Measurements from ENCODE around the gene RBM38. TPM values are rescaled to one million over a fixed set of nuclear protein-coding genes. Genes with fewer than 3 reads are reported as not detected.

RBM38 gene
- total and polyA plus RNA-seq, 10 of the 15 experiments (the other 5 are each of a cell fraction or from before 2014, with no cell fraction given), result 0.32 to 118 (median 25.2) TPM

DNA sequence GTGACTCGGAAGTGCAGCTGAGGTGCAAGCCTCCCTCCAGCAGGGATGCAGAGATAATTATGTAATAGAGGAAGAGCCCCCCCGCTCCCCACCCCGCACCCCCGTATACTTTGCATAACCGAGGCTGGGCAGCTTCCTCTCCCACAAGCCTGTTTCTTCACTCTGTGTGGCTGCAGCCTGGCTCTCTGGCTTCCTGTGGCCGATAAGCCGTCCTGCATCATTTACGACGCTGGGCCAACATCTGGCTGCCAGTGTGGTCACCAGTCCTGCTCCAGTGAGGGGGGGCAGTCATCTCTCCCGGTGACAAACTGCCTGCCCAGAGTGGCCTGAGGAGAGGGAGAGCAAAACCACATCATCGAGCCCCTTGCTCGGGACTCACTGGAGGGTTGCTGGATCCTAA, 59.2 kb downstream of the RBM38 start:
- intact Hi-C loops (cut with micrococcal nuclease; ENCODE audit: unreplicated experiment) (no loop called here), in situ Hi-C loops (cut with MboI) (no loop called here)
- ChIA-PET POLR2A (interaction anchor here (0.8 to 1.6 kb wide), 2 partner anchors 20 to 43 kb away, joined by 3 to 4 read pairs; no protein-coding TSS in a partner anchor), SMC1A (ENCODE audit: uncharacterized antibody, unreplicated experiment) (interaction anchor here (0.7 to 1.5 kb wide), 6 partner anchors 18 to 69 kb away, joined by 3 to 5 read pairs (median 4); no protein-coding TSS in a partner anchor), RAD21 (ENCODE audit: unreplicated experiment) (interaction anchor here (0.6 to 1.8 kb wide), 8 partner anchors 9 to 58 kb away, joined by 3 to 8 read pairs (median 3); no protein-coding TSS in a partner anchor), CTCF (interaction anchor here (1.1 to 2.5 kb wide), 4 partner anchors 15 to 70 kb away, joined by 3 to 8 read pairs (median 6); no protein-coding TSS in a partner anchor)
- no peaks in the 10 kb centered on the region; the same call in 1 of the 3 replicates for H3K9me3 ChIP-seq (replicated peaks; ENCODE audit: control insufficient read depth, insufficient read depth, low read length)
- 7% methylated on average over 12 of the region's 12 CpGs for WGBS (ENCODE audit: insufficient coverage, insufficient replicate concordance, low lambda C conversion rate, missing lambda C conversion rate)
- peak; percentile 71 for DNase-seq (ENCODE audit: low read depth, low spot score)
- no peaks in the 10 kb centered on the region for H3K79me2 ChIP-seq (ENCODE audit: control insufficient read depth, insufficient read depth, low read length)
- H3K4me3 ChIP-seq, result peak overlapping the region; percentile 39; the same call in 1 of the 2 replicates
- no peaks in the 10 kb centered on the region; a peak in 1 of 4 replicates for H3K27me3 ChIP-seq (replicated peaks in 1 of 2; ENCODE audit: control insufficient read depth in 2 of 2, insufficient read depth in 2 of 2, low read length in 1 of 2)
- H3K27ac ChIP-seq (ENCODE audit: control insufficient read depth, insufficient read depth), result peak overlapping the region; percentile 49
- no peaks in the 10 kb centered on the region for H3K36me3 ChIP-seq (ENCODE audit: control insufficient read depth in 2 of 2, insufficient read depth in 2 of 2, low read length in 1 of 2)
- no TSS peak for BruUV-seq (replicated peaks)
- H3K9ac ChIP-seq (ENCODE audit: control insufficient read depth, insufficient read depth, low read length), result peak overlapping the region; percentile 1
- H4K20me1 ChIP-seq (ENCODE audit: control insufficient read depth, insufficient read depth), result no peaks in the 10 kb centered on the region
- H3K4me1 ChIP-seq (ENCODE audit: control insufficient read depth, insufficient read depth, low read length), result peaks cover 27% of the 10 kb centered on the region
- ATAC-seq, result peak; percentile 94
- no peak overlapping the region; the same call in 1 of the 2 replicates for H2AFZ ChIP-seq (ENCODE audit: control insufficient read depth, low read depth, low read length)
- FAIRE-seq, result peak; percentile 87
- H3K4me2 ChIP-seq (ENCODE audit: control insufficient read depth, insufficient read depth), result peak overlapping the region; percentile 86
- TF ChIP-seq CEBPB (IDR thresholded peaks at IDR 0.05; ENCODE audit: borderline replicate concordance in 1 of 2, low read depth in 2 of 2, low read length in 2 of 2) (no peak), TCF12 (IDR thresholded peaks at IDR 0.05; ENCODE audit: low read depth, low read length) (no peak), ATF7 (IDR thresholded peaks at IDR 0.05; ENCODE audit: low read depth) (peak; percentile 26; the same call in 1 of the 2 replicates), GATAD2B (conservative IDR thresholded peaks at IDR 0.05; ENCODE audit: low read depth) (no peak), BACH1 (IDR thresholded peaks at IDR 0.05; ENCODE audit: borderline replicate concordance) (no peak), SUPT20H (IDR thresholded peaks at IDR 0.05; ENCODE audit: borderline replicate concordance, control insufficient read depth, low read depth, low read length) (no peak), HDGF (IDR thresholded peaks at IDR 0.05) (no peak), FOXK2 (IDR thresholded peaks at IDR 0.05) (no peak), IKZF1 (conservative IDR thresholded peaks at IDR 0.05) (peak; percentile 64), SIN3A (IDR thresholded peaks at IDR 0.05; ENCODE audit: low read depth, low read length) (no peak), PAX5 (IDR thresholded peaks at IDR 0.05; ENCODE audit: borderline replicate concordance, low read depth, low read length) (0 out of 2 replicates have a peak, but pooled peaks have one; percentile 7), JUNB (IDR thresholded peaks at IDR 0.05) (no peak), TAF1 (IDR thresholded peaks at IDR 0.05; ENCODE audit: borderline replicate concordance, low read depth, low read length) (no peak), CBX3 (IDR thresholded peaks at IDR 0.05; ENCODE audit: borderline replicate concordance, low read depth) (no peak), MTA3 (IDR thresholded peaks at IDR 0.05; ENCODE audit: borderline replicate concordance, low read length) (0 out of 2 replicates have a peak, but pooled peaks have one; percentile 7), NFYA (IDR thresholded peaks at IDR 0.05; ENCODE audit: borderline replicate concordance, low read depth, low read length) (no peak)
- TF ChIP-seq, protein P1, sequence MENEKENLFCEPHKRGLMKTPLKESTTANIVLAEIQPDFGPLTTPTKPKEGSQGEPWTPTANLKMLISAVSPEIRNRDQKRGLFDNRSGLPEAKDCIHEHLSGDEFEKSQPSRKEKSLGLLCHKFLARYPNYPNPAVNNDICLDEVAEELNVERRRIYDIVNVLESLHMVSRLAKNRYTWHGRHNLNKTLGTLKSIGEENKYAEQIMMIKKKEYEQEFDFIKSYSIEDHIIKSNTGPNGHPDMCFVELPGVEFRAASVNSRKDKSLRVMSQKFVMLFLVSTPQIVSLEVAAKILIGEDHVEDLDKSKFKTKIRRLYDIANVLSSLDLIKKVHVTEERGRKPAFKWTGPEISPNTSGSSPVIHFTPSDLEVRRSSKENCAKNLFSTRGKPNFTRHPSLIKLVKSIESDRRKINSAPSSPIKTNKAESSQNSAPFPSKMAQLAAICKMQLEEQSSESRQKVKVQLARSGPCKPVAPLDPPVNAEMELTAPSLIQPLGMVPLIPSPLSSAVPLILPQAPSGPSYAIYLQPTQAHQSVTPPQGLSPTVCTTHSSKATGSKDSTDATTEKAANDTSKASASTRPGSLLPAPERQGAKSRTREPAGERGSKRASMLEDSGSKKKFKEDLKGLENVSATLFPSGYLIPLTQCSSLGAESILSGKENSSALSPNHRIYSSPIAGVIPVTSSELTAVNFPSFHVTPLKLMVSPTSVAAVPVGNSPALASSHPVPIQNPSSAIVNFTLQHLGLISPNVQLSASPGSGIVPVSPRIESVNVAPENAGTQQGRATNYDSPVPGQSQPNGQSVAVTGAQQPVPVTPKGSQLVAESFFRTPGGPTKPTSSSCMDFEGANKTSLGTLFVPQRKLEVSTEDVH (IDR thresholded peaks at IDR 0.05; ENCODE audit: low read depth, partially characterized antibody), result no peak
- TF ChIP-seq, protein P2, sequence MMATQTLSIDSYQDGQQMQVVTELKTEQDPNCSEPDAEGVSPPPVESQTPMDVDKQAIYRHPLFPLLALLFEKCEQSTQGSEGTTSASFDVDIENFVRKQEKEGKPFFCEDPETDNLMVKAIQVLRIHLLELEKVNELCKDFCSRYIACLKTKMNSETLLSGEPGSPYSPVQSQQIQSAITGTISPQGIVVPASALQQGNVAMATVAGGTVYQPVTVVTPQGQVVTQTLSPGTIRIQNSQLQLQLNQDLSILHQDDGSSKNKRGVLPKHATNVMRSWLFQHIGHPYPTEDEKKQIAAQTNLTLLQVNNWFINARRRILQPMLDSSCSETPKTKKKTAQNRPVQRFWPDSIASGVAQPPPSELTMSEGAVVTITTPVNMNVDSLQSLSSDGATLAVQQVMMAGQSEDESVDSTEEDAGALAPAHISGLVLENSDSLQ (IDR thresholded peaks at IDR 0.05), result no peak
- TF ChIP-seq, protein P3, sequence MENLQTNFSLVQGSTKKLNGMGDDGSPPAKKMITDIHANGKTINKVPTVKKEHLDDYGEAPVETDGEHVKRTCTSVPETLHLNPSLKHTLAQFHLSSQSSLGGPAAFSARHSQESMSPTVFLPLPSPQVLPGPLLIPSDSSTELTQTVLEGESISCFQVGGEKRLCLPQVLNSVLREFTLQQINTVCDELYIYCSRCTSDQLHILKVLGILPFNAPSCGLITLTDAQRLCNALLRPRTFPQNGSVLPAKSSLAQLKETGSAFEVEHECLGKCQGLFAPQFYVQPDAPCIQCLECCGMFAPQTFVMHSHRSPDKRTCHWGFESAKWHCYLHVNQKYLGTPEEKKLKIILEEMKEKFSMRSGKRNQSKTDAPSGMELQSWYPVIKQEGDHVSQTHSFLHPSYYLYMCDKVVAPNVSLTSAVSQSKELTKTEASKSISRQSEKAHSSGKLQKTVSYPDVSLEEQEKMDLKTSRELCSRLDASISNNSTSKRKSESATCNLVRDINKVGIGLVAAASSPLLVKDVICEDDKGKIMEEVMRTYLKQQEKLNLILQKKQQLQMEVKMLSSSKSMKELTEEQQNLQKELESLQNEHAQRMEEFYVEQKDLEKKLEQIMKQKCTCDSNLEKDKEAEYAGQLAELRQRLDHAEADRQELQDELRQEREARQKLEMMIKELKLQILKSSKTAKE (IDR thresholded peaks at IDR 0.05; ENCODE audit: low read depth, poor library complexity, severe bottlenecking), result peak; percentile 39

All from GM12878 (cell line).